ENCODE data around the gene DNER. TPM values are rescaled to one million over a fixed set of nuclear protein-coding genes. Genes with fewer than 3 reads are reported as not detected.

Gene DNER
- polyA plus RNA-seq, 3 donors, result 0.12 to 0.20 (median 0.16) TPM

DNA sequence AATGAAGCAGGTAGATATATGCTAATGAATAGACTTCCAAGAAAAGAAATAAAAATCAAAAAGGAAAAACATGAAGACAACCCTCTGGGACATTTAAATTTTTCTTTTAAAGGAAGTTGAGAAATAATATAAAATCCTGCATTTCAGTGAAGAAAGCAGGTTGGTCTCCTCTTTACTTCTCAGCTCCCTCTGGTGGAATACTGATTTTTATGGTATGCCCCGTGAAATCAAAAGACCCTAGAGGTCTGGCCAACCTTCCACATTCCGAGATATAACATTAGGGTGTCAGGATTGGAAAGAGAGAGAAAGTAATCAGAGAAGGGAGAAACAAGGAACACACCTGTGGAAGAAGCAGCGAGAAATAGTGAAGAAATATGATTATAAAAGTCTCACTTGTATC, 72.7 kb downstream of the DNER start:
- no peak for DNase-seq
- H3K4me3 ChIP-seq (replicated peaks in 1 of 3; ENCODE audit: low read depth in 2 of 3, low read length in 3 of 3), result no peak overlapping the region
- H3K4me3 Mint-ChIP-seq, result no peak overlapping the region
- peaks cover 0 to 6% (median 0%) of the 10 kb centered on the region in 7 donors for H3K9me3 Mint-ChIP-seq
- H3K4me1 ChIP-seq (ENCODE audit: control insufficient read depth in 1 of 2, insufficient read depth in 2 of 2, low read length in 2 of 2), result no peaks in the 10 kb centered on the region
- no peaks in the 10 kb centered on the region for H3K9me3 ChIP-seq (replicated peaks in 1 of 2; ENCODE audit: control insufficient read depth in 1 of 2, insufficient read depth in 1 of 2, low read length in 2 of 2)
- no CpG with 5 or more reads among the region's 3 CpGs for whole genome bisulfite sequencing (ENCODE audit: insufficient coverage)
- no peaks in the 10 kb centered on the region for H4K20me1 ChIP-seq (ENCODE audit: insufficient read depth, low read length)
- no peak overlapping the region for H3K27ac Mint-ChIP-seq
- no peak overlapping the region for H3K9ac ChIP-seq (ENCODE audit: insufficient read depth, low read length, poor library complexity, severe bottlenecking)
- peaks cover 0 to 6% (median 0%) of the 10 kb centered on the region in 3 donors for H3K27me3 Mint-ChIP-seq (ENCODE audit: low read depth in 3 of 3)
- H3K27ac ChIP-seq (ENCODE audit: low read depth in 1 of 2, low read length in 2 of 2), result no peak overlapping the region
- H3K4me1 Mint-ChIP-seq, result no peaks in the 10 kb centered on the region
- no peaks in the 10 kb centered on the region for H3K27me3 ChIP-seq (ENCODE audit: control insufficient read depth in 2 of 2, insufficient read depth in 2 of 2, low read length in 2 of 2)
- no peak overlapping the region for H3K4me2 ChIP-seq (replicated peaks; ENCODE audit: extremely low read depth, low read length, poor library complexity, severe bottlenecking)
- TF ChIP-seq, protein P1, sequence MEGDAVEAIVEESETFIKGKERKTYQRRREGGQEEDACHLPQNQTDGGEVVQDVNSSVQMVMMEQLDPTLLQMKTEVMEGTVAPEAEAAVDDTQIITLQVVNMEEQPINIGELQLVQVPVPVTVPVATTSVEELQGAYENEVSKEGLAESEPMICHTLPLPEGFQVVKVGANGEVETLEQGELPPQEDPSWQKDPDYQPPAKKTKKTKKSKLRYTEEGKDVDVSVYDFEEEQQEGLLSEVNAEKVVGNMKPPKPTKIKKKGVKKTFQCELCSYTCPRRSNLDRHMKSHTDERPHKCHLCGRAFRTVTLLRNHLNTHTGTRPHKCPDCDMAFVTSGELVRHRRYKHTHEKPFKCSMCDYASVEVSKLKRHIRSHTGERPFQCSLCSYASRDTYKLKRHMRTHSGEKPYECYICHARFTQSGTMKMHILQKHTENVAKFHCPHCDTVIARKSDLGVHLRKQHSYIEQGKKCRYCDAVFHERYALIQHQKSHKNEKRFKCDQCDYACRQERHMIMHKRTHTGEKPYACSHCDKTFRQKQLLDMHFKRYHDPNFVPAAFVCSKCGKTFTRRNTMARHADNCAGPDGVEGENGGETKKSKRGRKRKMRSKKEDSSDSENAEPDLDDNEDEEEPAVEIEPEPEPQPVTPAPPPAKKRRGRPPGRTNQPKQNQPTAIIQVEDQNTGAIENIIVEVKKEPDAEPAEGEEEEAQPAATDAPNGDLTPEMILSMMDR (IDR thresholded peaks at IDR 0.05), result no peak
- no peaks in the 10 kb centered on the region for H3K36me3 ChIP-seq (replicated peaks in 1 of 2; ENCODE audit: control insufficient read depth in 1 of 2, insufficient read depth in 2 of 2, low read length in 2 of 2)
- intact Hi-C loops (cut with micrococcal nuclease), result no loop called here
- H2AFZ ChIP-seq (ENCODE audit: insufficient read depth, low read depth, low read length, poor library complexity, severe bottlenecking), result no peak overlapping the region
- H3K79me2 ChIP-seq (ENCODE audit: insufficient read depth, low read length), result no peaks in the 10 kb centered on the region
- H3K36me3 Mint-ChIP-seq, result no peaks in the 10 kb centered on the region

DNA sequence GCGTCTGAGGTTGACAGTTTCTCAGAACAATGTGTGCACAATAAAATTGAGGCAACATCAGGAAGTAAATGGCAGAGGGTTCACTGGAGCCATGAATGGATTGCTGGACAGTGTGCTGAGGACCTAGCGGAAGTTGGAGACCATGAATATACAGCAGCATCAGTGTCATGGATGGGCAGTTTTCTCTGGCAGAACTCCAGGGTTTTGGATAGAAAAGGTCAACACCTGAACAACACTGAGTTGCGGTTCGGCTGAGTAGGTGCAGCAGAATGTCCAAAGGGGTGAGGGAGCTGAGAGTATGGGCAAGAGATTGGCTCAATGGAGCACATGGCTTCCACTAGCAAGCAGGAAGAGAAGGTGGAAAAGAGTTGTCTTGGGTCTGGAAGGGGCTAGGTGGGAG, 73.7 kb downstream of the DNER start:
- TF ChIP-seq, protein P1 (IDR thresholded peaks at IDR 0.05), result no peak

More for the DNA sequence above, 73.7 kb downstream of the DNER start:
- intact Hi-C loops (cut with micrococcal nuclease), result no loop called here
- Histone ChIP-seq H3K4me2 (replicated peaks; ENCODE audit: extremely low read depth, low read length, poor library complexity, severe bottlenecking) (no peak overlapping the region), H3K9ac (ENCODE audit: insufficient read depth, low read length, poor library complexity, severe bottlenecking) (no peak overlapping the region), H3K4me3 (replicated peaks in 1 of 3; ENCODE audit: low read depth in 2 of 3, low read length in 3 of 3) (no peak overlapping the region), H3K27me3 (ENCODE audit: control insufficient read depth in 2 of 2, insufficient read depth in 2 of 2, low read length in 2 of 2) (no peaks in the 10 kb centered on the region), H4K20me1 (ENCODE audit: insufficient read depth, low read length) (no peaks in the 10 kb centered on the region), H3K4me1 (ENCODE audit: control insufficient read depth in 1 of 2, insufficient read depth in 2 of 2, low read length in 2 of 2) (no peaks in the 10 kb centered on the region), H2AFZ (ENCODE audit: insufficient read depth, low read depth, low read length, poor library complexity, severe bottlenecking) (no peak overlapping the region), H3K36me3 (replicated peaks in 1 of 2; ENCODE audit: control insufficient read depth in 1 of 2, insufficient read depth in 2 of 2, low read length in 2 of 2) (no peaks in the 10 kb centered on the region), H3K27ac (ENCODE audit: low read depth in 1 of 2, low read length in 2 of 2) (no peak overlapping the region), H3K79me2 (ENCODE audit: insufficient read depth, low read length) (no peaks in the 10 kb centered on the region), H3K9me3 (replicated peaks in 1 of 2; ENCODE audit: control insufficient read depth in 1 of 2, insufficient read depth in 1 of 2, low read length in 2 of 2) (no peaks in the 10 kb centered on the region)
- DNase-seq, result no peak
- 96% methylated on average over 4 of the region's 4 CpGs for whole genome bisulfite sequencing (ENCODE audit: insufficient coverage)
- no peak overlapping the region for H3K27ac Mint-ChIP-seq
- H3K9me3 Mint-ChIP-seq, result peaks cover 0 to 6% (median 0%) of the 10 kb centered on the region in 7 donors
- H3K4me3 Mint-ChIP-seq, result no peak overlapping the region
- no peaks in the 10 kb centered on the region for H3K36me3 Mint-ChIP-seq
- peaks cover 0 to 6% (median 0%) of the 10 kb centered on the region in 3 donors for H3K27me3 Mint-ChIP-seq (ENCODE audit: low read depth in 3 of 3)
- no peaks in the 10 kb centered on the region for H3K4me1 Mint-ChIP-seq
